Lung (tissue), 12 donors: ENCODE results near the gene PRLR. TPM values are rescaled to one million over a fixed set of nuclear protein-coding genes. Genes with fewer than 3 reads are reported as not detected.

Experiments used
- ATAC-seq: fragments of 200-7000 bp; cut with Tn5 transposase; one replicate; pipeline ENCODE4 v1.9.1; 2020; ENCODE audit warnings: moderate number of reproducible peaks; ENCODE audit not compliant: insufficient read depth, low FRiP score
- DNase-seq, 3 donors: peaks; one replicate each; pipeline ENCODE4 v3.0.0-alpha.2; 2013 to 2017
- H3K27ac ChIP-seq, 2 donors: one replicate each; pipeline ENCODE4 v1.5.1; 2013; ENCODE audit warnings: mild to moderate bottlenecking in 2 of 2, moderate library complexity in 2 of 2, control low read depth in 1 of 2, inconsistent platforms in 1 of 2, low read depth in 1 of 2, low read length in 1 of 2
- H3K27me3 ChIP-seq, 3 donors: one replicate each; pipeline ENCODE4 v1.5.1; 2013; ENCODE audit warnings: low read length in 2 of 3; ENCODE audit not compliant: control insufficient read depth in 3 of 3, insufficient read depth in 3 of 3
- H3K36me3 ChIP-seq, 4 donors: one replicate each; pipeline ENCODE4 v1.5.1; 2013; ENCODE audit warnings: low read length in 4 of 4, mild to moderate bottlenecking in 1 of 4, moderate library complexity in 1 of 4; ENCODE audit not compliant: control insufficient read depth in 4 of 4, insufficient read depth in 4 of 4
- H3K4me1 ChIP-seq, 5 donors: one replicate each; pipeline ENCODE4 v1.5.1; 2013; ENCODE audit warnings: low read length in 5 of 5, mild to moderate bottlenecking in 2 of 5, moderate library complexity in 1 of 5; ENCODE audit not compliant: control insufficient read depth in 5 of 5, insufficient read depth in 5 of 5
- H3K4me3 ChIP-seq: one replicate; pipeline ENCODE4 v1.5.1; 2013; ENCODE audit warnings: mild to moderate bottlenecking, control low read depth, moderate library complexity
- H3K9ac ChIP-seq, 2 donors: one replicate each; pipeline ENCODE4 v1.5.1; 2013; ENCODE audit warnings: low read length in 2 of 2, control low read depth in 1 of 2; ENCODE audit not compliant: insufficient read depth in 1 of 2
- H3K9me3 ChIP-seq, 4 donors: one replicate each; pipeline ENCODE4 v1.5.1; 2013; ENCODE audit warnings: low read length in 3 of 4, mild to moderate bottlenecking in 1 of 4, moderate library complexity in 1 of 4; ENCODE audit not compliant: control insufficient read depth in 4 of 4, insufficient read depth in 3 of 4
- WGBS, 2 donors: extraction: QIAGEN DNeasy Blood & Tissue Kit; methylation state at CpG; one replicate each; pipeline ENCODE4 v1.1.7; 2013; 5-methylcytosine and 5-hydroxymethylcytosine counted together
- polyA plus RNA-seq, 2 donors: library from polyadenylated mRNA; stranded (reverse); fragments of 200-250 nt; gene quantifications; one replicate each; pipeline ENCODE4 v1.2.1, GENCODE V29; 2013
- total RNA-seq, 2 donors: library from RNA; depleted of rRNA in 1 of 2; stranded (reverse); fragments of >200 nt in 1 of 2; gene quantifications; one replicate each; pipeline ENCODE4 v1.2.1, GENCODE V29; 2014 to 2021
- TF ChIP-seq, protein P1 (sequence below): IDR thresholded peaks from 2 replicates; pipeline ENCODE4 v1.5.1; 2012; ENCODE audit warnings: mild to moderate bottlenecking; ENCODE audit errors: control extremely low read depth, extremely low read depth
- donor health status: control.
- donor health status: control.
- donor health status: Bipolar disorder and iron deficiency.
- donor health status: healthy.
- donor health status: DM: yes; HTN: yes; CAD: no.

PRLR gene
- total and polyA plus RNA-seq, 4 donors = 0.02 to 3.4 (median 0.76) TPM

- no peaks in the 10 kb centered on the region for H3K36me3 ChIP-seq
- no peak overlapping the region for H3K9ac ChIP-seq
- 84 to 90% methylated on average over 2 of the region's 2 CpGs for WGBS, 2 donors
- no peaks in the 10 kb centered on the region for H3K27me3 ChIP-seq
- ATAC-seq (no peak), DNase-seq (no peak)
- H3K9me3 ChIP-seq = no peaks in the 10 kb centered on the region
- no peak overlapping the region for H3K4me3 ChIP-seq
- no peak overlapping the region for H3K27ac ChIP-seq
- peaks cover 0 to 5% (median 1%) of the 10 kb centered on the region in 5 donors for H3K4me1 ChIP-seq
- TF ChIP-seq, protein P1, sequence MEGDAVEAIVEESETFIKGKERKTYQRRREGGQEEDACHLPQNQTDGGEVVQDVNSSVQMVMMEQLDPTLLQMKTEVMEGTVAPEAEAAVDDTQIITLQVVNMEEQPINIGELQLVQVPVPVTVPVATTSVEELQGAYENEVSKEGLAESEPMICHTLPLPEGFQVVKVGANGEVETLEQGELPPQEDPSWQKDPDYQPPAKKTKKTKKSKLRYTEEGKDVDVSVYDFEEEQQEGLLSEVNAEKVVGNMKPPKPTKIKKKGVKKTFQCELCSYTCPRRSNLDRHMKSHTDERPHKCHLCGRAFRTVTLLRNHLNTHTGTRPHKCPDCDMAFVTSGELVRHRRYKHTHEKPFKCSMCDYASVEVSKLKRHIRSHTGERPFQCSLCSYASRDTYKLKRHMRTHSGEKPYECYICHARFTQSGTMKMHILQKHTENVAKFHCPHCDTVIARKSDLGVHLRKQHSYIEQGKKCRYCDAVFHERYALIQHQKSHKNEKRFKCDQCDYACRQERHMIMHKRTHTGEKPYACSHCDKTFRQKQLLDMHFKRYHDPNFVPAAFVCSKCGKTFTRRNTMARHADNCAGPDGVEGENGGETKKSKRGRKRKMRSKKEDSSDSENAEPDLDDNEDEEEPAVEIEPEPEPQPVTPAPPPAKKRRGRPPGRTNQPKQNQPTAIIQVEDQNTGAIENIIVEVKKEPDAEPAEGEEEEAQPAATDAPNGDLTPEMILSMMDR = no peak
Measured at GRCh38 chr5:35125746-35126145, 104.5 kb downstream of the PRLR start.

- Histone ChIP-seq H3K27ac (no peak overlapping the region), H3K9ac (no peak overlapping the region), H3K36me3 (no peaks in the 10 kb centered on the region), H3K9me3 (no peaks in the 10 kb centered on the region), H3K4me1 (peaks cover 0 to 5% (median 1%) of the 10 kb centered on the region in 5 donors), H3K4me3 (no peak overlapping the region), H3K27me3 (no peaks in the 10 kb centered on the region)
- no peak for ATAC-seq
- no peak for DNase-seq
- WGBS, 2 donors = 80 to 81% methylated on average over 2 of the region's 2 CpGs
- TF ChIP-seq, protein P1 = no peak
Measured at GRCh38 chr5:35124932-35125331, 105.4 kb downstream of the PRLR start.

DNA sequence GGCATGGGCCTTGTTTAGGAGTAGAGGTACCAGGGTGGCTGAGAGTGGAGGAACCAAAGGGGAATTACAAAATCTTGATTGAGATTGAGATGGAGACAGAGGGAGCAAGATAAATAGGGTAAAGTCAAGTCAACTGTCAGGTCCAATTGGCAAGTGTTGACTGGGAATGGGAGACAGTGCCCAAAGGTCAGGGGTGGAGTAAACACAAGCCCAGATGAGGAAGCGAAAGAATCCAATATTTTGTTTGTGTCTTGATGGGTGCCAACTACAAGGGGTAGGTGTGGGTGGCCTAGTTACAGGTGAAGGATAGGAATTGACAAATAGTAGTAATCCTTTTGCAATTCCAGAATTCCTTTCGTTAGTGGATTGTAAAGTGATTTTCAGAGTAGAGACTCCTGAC lies 107.5 kb downstream of the PRLR start:
- Histone ChIP-seq H3K9ac (no peak overlapping the region), H3K9me3 (peaks cover 0 to 2% (median 0%) of the 10 kb centered on the region in 4 donors), H3K4me1 (peaks cover 0 to 5% (median 0%) of the 10 kb centered on the region in 5 donors), H3K36me3 (no peaks in the 10 kb centered on the region), H3K4me3 (no peak overlapping the region), H3K27ac (no peak overlapping the region), H3K27me3 (no peaks in the 10 kb centered on the region)
- no peak for ATAC-seq
- 88 to 90% methylated on average over 2 of the region's 2 CpGs for WGBS, 2 donors
- TF ChIP-seq, protein P1 = no peak
- DNase-seq = no peak

DNA sequence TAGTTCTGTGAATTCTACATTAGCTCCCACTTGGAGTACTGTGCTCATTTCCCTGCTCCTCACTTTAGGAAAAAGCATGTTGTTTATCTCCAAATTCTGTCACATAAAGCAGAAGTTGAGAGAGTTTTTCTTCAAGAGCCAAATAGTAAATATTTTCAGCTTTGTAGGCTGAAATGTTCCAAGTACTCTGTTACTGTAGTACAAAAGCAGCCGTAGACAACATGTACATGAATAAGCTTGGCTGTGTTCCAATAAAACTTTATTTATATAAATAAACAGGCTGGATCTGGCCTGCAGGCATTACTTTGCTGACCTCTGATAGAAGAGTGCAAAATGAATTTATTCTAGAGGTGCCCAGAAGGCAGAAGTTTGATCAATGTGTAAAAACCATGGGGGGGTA lies 109.6 kb downstream of the PRLR start:
- Histone ChIP-seq H3K36me3 (no peaks in the 10 kb centered on the region), H3K9ac (no peak overlapping the region), H3K4me3 (no peak overlapping the region), H3K9me3 (peaks cover 0 to 2% (median 0%) of the 10 kb centered on the region in 4 donors), H3K27me3 (no peaks in the 10 kb centered on the region), H3K27ac (no peak overlapping the region), H3K4me1 (peaks cover 0 to 5% (median 0%) of the 10 kb centered on the region in 5 donors)
- TF ChIP-seq, protein P1 = no peak
- WGBS, 2 donors = 51 to 65% methylated on average over 1 of the region's 1 CpG
- ATAC-seq (no peak), DNase-seq (peak; percentile 20 to 93 (median 89))
